ENCODE measurements around the gene CNGA2.

- TF ChIP-seq, protein P1, sequence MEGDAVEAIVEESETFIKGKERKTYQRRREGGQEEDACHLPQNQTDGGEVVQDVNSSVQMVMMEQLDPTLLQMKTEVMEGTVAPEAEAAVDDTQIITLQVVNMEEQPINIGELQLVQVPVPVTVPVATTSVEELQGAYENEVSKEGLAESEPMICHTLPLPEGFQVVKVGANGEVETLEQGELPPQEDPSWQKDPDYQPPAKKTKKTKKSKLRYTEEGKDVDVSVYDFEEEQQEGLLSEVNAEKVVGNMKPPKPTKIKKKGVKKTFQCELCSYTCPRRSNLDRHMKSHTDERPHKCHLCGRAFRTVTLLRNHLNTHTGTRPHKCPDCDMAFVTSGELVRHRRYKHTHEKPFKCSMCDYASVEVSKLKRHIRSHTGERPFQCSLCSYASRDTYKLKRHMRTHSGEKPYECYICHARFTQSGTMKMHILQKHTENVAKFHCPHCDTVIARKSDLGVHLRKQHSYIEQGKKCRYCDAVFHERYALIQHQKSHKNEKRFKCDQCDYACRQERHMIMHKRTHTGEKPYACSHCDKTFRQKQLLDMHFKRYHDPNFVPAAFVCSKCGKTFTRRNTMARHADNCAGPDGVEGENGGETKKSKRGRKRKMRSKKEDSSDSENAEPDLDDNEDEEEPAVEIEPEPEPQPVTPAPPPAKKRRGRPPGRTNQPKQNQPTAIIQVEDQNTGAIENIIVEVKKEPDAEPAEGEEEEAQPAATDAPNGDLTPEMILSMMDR (conservative IDR thresholded peaks at IDR 0.05; ENCODE audit: low read depth, low read length) = no peak
- no peak for TF ChIP-seq POLR2A (IDR thresholded peaks at IDR 0.05; ENCODE audit: low read depth, low read length)
- no peak for TF ChIP-seq RAD21 (IDR thresholded peaks at IDR 0.05; ENCODE audit: low read length)
- TF ChIP-seq BHLHE40 (IDR thresholded peaks at IDR 0.05; ENCODE audit: low read depth, low read length) = no peak
Measured at GRCh38 chrX:151694121-151694520, 40.4 kb upstream of the CNGA2 start.

All from IMR-90 (cell line).